ENCODE measurements around the gene GAREM1. TPM values are rescaled to one million over a fixed set of nuclear protein-coding genes. Genes with fewer than 3 reads are reported as not detected.
A peak's percentile ranks its signal among the peaks of the same experiment; 100 is the strongest.
"Not testable (repeated sequence)": the region's sequence is repeated elsewhere in the genome, so short reads cannot be mapped to it uniquely, and the experiment has no call there.

The GAREM1 gene
- not detected for total RNA-seq

DNA sequence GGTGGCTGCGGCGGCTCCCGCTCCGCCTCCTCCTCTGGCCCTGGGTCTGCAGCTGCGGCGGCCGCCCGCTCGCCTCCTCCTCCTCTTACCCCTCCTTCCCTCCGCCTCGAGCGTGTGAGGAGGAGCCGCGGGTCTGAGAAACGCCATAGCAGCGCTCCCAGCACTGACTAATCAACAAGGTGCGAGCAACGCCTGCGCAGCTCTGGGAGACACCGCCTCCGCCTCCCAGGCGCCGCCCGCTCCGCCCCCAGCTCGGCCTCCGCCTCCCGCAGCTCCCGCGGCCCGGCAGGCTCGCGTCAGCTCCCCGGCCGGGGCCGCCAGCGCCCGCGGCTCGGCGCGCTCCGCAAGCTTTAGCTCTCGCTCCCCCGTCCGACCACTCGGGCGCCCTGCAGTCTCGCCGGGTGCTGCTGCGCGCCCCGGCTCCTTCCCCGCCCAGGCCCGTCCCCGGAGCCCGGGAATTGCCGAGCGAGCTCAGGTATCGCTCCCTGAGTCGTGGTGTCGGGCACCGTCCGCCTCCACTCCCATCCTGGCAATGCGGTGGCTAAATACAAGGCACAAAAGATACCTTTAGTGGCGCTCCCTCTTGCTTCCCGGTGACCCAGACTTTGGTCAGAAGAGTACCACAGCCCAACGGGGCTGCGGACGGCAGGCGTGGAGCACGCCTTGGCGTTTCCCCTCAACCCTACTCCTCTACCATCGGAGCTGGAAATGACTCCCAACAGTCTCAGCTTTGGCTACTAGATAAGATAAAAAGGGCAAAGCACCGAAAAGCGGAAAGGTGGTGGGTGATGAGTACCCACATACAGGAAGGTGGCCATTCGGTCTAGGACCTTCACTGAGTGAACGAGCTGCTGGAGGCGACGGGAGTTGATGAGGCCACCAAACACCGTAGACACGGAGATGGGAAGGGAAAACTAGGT, at the start of gene GAREM1:
TSS of gene GAREM1 (minus strand) at position 169 of the 920 bp plus-strand sequence. CDS start 454 bp downstream, outside the sequence.
- H3K36me3 Mint-ChIP-seq, result no peaks in the 10 kb centered on the region
- H3K27ac Mint-ChIP-seq, result no peak within 1 kb of the TSS
- H3K27me3 Mint-ChIP-seq, result peaks cover 71% of the 10 kb centered on the region
- peaks cover 22% of the 10 kb centered on the region for H3K4me1 Mint-ChIP-seq
- peak within 1 kb of the TSS; percentile 70 for H3K4me3 Mint-ChIP-seq
- peak; percentile 85 for DNase-seq
- H3K9me3 Mint-ChIP-seq, result no peaks in the 10 kb centered on the region

DNA sequence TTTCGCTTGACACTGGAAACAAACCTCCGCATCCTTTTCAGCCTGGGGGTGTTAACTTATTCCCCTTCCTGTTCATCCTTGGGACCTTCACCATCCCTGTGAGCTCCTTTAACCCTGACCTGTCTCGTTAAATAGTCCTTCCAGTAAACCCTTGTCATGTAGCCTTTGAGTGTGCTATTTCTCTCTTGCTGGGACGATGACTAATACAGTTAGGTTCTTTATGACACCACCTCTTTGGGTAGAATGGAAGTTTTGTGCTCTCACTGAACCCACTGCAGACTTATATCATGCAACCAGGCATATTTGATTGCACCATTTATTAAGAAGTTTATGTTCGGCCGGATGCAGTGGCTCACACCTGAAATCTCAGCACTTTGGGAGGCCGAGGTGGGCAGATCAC, 40.5 kb upstream of the GAREM1 start:
- no peaks in the 10 kb centered on the region for H3K9me3 Mint-ChIP-seq
- H3K27ac Mint-ChIP-seq, result no peak overlapping the region
- H3K4me1 Mint-ChIP-seq, result no peaks in the 10 kb centered on the region
- no peak overlapping the region for H3K4me3 Mint-ChIP-seq
- peaks cover 11% of the 10 kb centered on the region for H3K27me3 Mint-ChIP-seq
- no peaks in the 10 kb centered on the region for H3K36me3 Mint-ChIP-seq
- no peak for DNase-seq

DNA sequence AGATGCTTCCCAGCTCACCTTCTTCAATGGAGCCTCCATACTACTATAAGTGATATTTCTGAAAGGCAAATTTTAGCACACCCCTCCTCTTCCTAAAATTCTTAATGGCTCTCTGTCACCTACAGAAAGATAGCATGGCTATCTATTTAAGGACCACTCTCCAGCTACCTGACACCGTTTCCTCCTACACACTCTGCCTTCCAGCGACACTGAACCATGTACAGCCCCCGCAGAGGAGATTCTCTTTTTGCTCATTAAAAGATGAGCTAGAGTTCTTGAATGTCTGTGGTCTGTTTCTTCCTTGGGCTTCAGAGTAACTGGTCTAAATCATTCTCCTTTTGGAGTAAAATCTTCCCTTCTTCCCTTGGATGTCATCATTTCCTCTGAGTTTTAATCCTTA, 38.4 kb upstream of the GAREM1 start:
- no peak overlapping the region for H3K27ac Mint-ChIP-seq
- no peak for DNase-seq
- H3K4me3 Mint-ChIP-seq, result no peak overlapping the region
- H3K4me1 Mint-ChIP-seq, result no peaks in the 10 kb centered on the region
- H3K27me3 Mint-ChIP-seq, result peaks cover 11% of the 10 kb centered on the region
- H3K36me3 Mint-ChIP-seq, result no peaks in the 10 kb centered on the region
- H3K9me3 Mint-ChIP-seq, result no peaks in the 10 kb centered on the region

DNA sequence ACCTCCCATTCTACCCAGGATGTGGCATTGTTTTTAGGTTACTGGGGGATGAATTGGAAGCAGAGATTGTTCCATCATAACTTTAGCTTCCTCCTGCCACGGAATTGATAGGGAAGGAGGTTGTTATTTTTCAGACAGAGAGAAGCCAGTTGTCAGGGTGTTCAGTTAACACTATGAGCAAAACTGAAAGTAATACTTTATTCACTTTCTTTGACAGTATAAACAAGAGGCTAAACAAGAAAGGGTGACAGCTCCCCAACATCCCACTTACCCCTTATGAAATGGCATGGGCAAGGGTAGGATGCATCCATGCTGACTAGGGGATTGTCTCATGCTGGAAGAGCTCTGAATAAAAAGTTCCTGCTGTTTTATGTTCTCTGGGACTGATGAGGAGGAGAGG, 36.4 kb upstream of the GAREM1 start:
- H3K9me3 Mint-ChIP-seq, result no peaks in the 10 kb centered on the region
- no peak for DNase-seq
- H3K4me1 Mint-ChIP-seq, result no peaks in the 10 kb centered on the region
- H3K27ac Mint-ChIP-seq, result no peak overlapping the region
- peaks cover 8% of the 10 kb centered on the region for H3K27me3 Mint-ChIP-seq
- no peaks in the 10 kb centered on the region for H3K36me3 Mint-ChIP-seq
- H3K4me3 Mint-ChIP-seq, result no peak overlapping the region

DNA sequence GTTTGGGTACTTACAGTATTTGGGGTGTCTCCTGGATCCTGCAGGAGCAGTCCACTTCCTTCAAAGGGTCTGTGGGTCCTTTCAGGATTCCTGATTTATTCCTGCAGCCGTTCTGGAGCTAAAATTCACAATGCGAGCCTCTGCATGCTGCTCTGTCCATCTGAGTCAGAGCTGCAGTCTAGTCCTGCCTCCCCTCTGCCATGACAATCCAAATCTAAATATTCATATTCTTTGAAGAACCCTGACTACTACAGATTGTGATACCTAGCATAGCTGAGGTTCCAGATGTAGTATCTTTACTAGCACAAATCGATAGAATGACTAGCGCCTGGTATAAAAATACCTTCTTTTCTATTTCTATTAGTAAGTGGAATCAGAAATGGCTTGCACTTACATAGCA, 31.3 kb upstream of the GAREM1 start:
- Mint-ChIP-seq H3K4me3 (no peak overlapping the region), H3K36me3 (no peaks in the 10 kb centered on the region), H3K27ac (no peak overlapping the region), H3K4me1 (no peaks in the 10 kb centered on the region), H3K27me3 (peaks cover 38% of the 10 kb centered on the region), H3K9me3 (no peaks in the 10 kb centered on the region)
- no peak for DNase-seq

DNA sequence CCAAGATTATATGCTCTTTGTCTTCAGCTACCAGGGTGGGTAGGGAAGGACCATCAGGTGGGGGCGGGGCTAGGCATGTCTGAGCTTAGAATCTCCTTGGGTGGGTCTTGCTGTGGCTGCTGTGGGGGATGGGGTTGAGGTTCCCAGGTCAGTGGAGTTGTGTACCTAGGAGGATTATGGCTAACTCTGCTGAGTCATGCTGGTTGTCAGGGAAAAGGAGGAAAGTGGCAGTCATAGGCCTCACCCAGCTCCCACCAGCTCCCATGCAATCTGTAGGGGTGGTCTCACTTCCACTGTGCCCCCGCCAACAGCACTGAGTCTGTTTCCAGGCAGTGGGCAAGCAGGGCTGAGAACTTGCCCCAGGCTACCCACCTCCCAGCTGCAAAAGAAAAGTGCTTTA, 30.6 kb upstream of the GAREM1 start:
- H3K9me3 Mint-ChIP-seq, DNase-seq, H3K36me3 Mint-ChIP-seq, H3K27ac Mint-ChIP-seq, H3K4me1 Mint-ChIP-seq, H3K4me3 Mint-ChIP-seq: not testable (repeated sequence)
- H3K27me3 Mint-ChIP-seq, result peaks cover 45% of the 10 kb centered on the region

DNA sequence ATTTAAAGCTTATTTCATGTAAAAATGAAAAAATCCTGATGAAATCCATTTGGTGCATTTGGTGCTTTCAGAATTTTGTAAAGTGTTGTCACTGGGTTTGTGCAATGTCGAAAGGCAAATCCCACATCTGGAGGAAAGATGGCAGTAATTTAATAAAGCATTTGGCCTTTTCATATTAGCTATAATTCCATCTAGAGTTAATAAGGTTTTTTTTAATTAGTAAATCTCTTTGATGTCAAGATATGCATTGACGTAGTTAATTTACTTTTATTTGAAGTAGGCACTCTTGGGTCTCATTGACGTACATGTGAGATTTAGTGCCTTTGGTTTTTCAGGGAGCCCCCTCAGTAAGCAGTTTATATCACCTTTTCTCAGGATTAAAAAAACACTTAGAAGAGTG, 12.3 kb upstream of the GAREM1 start:
- Mint-ChIP-seq H3K4me3 (no peak overlapping the region), H3K27ac (no peak overlapping the region), H3K36me3 (no peaks in the 10 kb centered on the region), H3K4me1 (no peaks in the 10 kb centered on the region), H3K27me3 (peaks cover 42% of the 10 kb centered on the region), H3K9me3 (no peaks in the 10 kb centered on the region)
- no peak for DNase-seq

DNA sequence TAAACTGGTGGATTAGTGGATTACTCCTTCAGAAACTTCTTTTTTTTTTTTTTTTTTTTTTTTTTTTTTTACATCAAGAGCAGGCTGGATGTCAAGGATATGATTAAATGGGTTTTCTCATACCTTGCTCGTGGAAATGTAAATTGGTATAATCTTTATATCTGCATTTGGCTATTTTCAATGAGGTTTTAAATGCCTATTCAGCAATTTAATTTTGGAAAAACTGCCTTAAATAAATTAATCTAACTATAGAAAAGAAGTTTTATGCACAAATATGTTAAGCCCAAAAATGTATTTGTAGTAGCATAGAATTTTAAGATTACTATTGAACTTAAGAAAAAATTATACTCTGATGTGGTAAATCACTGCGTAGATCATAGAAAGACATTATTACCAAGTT, 11.4 kb upstream of the GAREM1 start:
- H3K36me3 Mint-ChIP-seq, result no peaks in the 10 kb centered on the region
- DNase-seq, result no peak
- no peaks in the 10 kb centered on the region for H3K9me3 Mint-ChIP-seq
- no peaks in the 10 kb centered on the region for H3K4me1 Mint-ChIP-seq
- no peak overlapping the region for H3K27ac Mint-ChIP-seq
- H3K27me3 Mint-ChIP-seq, result peaks cover 41% of the 10 kb centered on the region
- H3K4me3 Mint-ChIP-seq, result no peak overlapping the region

DNA sequence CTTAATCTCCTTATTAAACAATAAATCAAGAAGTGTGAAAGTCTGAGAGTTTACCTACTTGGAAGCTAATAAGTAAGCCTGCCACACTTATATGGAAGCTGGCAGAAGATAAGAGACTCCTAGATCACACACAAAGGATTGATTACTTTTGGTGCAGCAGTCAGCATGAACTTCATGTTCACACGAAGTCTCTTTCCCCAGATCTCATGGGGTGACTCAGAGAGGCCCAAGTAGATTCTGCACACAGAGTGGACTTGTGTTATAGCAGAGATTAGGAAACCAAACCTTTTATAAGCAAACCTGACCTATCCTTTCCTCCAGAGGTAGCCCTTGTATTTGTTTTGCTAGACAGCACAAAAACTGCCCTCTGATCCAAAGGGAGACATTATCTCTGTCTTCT, 9.9 kb upstream of the GAREM1 start:
- no peaks in the 10 kb centered on the region for H3K9me3 Mint-ChIP-seq
- no peaks in the 10 kb centered on the region for H3K4me1 Mint-ChIP-seq
- H3K36me3 Mint-ChIP-seq, result no peaks in the 10 kb centered on the region
- no peak for DNase-seq
- H3K27ac Mint-ChIP-seq, result no peak overlapping the region
- no peak overlapping the region for H3K4me3 Mint-ChIP-seq
- peaks cover 39% of the 10 kb centered on the region for H3K27me3 Mint-ChIP-seq

DNA sequence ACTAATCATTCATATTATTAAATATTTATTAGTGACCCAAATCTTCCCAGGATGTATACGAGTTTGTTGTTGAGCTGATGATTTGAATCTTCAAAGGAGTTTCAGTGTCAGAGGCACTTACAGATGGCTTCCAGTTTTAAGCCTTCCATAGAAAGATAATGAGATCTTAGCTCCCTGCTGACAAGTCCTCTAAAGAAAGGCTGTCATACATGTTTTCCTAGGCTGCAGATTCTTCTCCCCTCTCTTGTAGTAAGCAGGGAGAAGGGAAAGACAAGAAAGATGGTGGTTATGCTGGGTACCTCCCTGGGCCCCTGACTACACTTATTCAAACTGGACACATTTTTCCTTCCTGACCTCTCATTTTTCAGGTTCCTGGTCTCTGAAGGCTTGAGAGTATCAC, 8.1 kb upstream of the GAREM1 start:
- Mint-ChIP-seq H3K36me3 (no peaks in the 10 kb centered on the region), H3K27me3 (peaks cover 35% of the 10 kb centered on the region), H3K9me3 (no peaks in the 10 kb centered on the region), H3K4me3 (no peak overlapping the region), H3K4me1 (no peaks in the 10 kb centered on the region), H3K27ac (no peak overlapping the region)
- DNase-seq, result no peak

DNA sequence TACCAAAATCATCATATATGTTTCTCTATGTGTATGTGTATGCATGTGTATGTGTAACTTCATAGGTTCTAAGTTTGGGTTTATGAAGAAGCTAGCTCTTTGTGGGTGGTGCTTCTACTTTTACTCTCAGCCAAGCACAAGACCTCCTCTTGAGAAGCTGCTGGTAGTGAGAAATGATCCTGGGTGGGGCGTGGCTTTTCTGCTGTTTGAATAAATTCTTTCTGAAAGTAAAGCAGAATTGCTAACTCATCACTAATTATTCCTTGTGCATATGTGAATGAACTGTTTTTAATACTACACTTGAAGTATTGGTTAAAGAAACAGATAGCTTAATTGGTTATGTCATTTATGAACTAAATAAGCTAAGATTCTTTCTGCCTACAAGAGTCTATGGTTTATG, 7.6 kb upstream of the GAREM1 start:
- no peak for DNase-seq
- H3K4me1 Mint-ChIP-seq, result no peaks in the 10 kb centered on the region
- no peaks in the 10 kb centered on the region for H3K9me3 Mint-ChIP-seq
- H3K36me3 Mint-ChIP-seq, result no peaks in the 10 kb centered on the region
- no peak overlapping the region for H3K27ac Mint-ChIP-seq
- peaks cover 35% of the 10 kb centered on the region for H3K27me3 Mint-ChIP-seq
- no peak overlapping the region for H3K4me3 Mint-ChIP-seq

DNA sequence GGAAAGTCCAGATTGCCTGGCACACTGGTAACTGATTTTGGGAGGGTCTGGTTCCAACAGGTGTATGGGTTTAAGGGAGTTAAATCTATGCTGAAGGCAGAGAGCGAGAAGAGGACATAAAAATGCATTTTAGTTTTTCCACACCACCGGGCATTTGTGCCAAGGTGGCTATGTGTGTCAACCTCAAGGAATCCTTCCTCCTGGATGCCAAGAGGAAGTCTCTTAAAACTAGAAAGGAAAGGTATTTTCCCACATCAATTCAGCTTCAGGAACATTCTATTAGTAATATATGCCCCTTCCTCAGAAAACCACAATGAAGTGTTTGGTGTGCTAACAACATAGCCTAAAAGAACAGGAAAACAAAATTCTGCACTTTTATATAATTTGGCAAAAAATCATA, 5.4 kb upstream of the GAREM1 start:
- Mint-ChIP-seq H3K27me3 (peaks cover 51% of the 10 kb centered on the region), H3K4me3 (no peak overlapping the region)
- no peak for DNase-seq

DNA sequence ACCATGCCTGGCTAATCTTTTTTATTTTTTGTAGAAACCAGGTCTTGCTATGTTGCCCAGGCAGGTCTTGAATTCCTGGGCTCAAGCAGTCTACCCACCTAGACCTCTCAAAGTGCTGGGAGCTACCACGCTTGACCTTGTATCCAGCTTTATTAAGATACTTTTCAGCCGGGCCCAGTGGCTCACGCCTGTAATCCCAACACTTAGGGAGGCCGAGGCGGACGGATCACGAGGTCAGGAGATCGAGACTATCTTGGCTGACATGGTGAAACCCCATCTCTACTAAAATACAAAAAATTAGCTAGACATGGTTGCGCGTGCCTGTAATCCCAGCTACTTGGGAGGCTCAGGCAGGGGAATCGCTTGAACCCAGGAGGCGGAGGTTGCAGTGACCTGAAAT, 4.4 kb upstream of the GAREM1 start:
- not testable (repeated sequence) for H3K27ac Mint-ChIP-seq, H3K9me3 Mint-ChIP-seq, H3K4me3 Mint-ChIP-seq, DNase-seq, H3K4me1 Mint-ChIP-seq, H3K36me3 Mint-ChIP-seq
- H3K27me3 Mint-ChIP-seq, result peaks cover 47% of the 10 kb centered on the region

More for the DNA sequence above, 5.4 kb upstream of the GAREM1 start:
- H3K9me3 Mint-ChIP-seq, result no peaks in the 10 kb centered on the region
- no peak overlapping the region for H3K27ac Mint-ChIP-seq
- H3K36me3 Mint-ChIP-seq, result no peaks in the 10 kb centered on the region
- H3K4me1 Mint-ChIP-seq, result peaks cover 5% of the 10 kb centered on the region

DNA sequence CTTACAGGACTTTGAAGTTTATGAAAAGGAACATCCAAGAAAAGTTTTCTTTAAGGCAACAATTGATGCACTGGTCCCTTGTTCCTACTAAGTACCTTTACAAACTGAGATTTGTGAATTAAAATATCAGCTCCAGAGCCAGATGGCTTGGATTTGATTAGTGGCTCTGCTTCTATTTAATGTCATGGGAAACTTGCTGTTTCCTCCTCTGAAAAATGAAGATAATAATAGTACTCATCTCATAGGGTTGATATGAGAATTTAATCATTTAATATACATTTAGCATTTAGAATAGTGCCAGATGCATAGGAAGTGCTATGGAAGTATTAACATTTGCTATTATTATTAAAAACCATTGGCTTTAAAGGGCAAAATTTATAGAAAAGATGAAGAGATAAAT, 2.6 kb upstream of the GAREM1 start:
- no peak overlapping the region for H3K4me3 Mint-ChIP-seq
- peaks cover 61% of the 10 kb centered on the region for H3K27me3 Mint-ChIP-seq
- no peak for DNase-seq
- H3K36me3 Mint-ChIP-seq, result no peaks in the 10 kb centered on the region
- no peaks in the 10 kb centered on the region for H3K9me3 Mint-ChIP-seq
- peaks cover 19% of the 10 kb centered on the region for H3K4me1 Mint-ChIP-seq
- no peak overlapping the region for H3K27ac Mint-ChIP-seq

DNA sequence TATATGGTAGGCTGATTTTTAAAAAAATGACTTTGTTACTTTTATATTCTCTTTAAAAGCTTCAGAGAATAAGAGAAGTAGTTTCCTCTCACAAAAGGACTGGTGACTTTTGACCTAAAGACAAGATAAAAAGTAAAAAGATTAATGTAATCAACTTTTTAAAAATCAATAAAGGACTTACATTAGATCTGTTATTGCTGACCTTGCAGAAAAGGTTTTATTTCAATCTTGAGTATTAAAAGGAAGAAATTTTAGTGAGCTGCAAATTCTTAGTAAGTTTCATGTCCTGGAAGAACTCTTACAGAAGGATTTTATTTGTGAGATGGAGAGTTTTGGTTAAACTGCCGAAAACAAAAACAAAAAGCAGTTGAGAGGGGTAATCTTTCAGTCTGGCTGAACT, 2.2 kb upstream of the GAREM1 start:
- H3K4me1 Mint-ChIP-seq, result peaks cover 22% of the 10 kb centered on the region
- no peak overlapping the region for H3K27ac Mint-ChIP-seq
- H3K9me3 Mint-ChIP-seq, result no peaks in the 10 kb centered on the region
- H3K4me3 Mint-ChIP-seq, result no peak overlapping the region
- H3K27me3 Mint-ChIP-seq, result peaks cover 66% of the 10 kb centered on the region
- H3K36me3 Mint-ChIP-seq, result no peaks in the 10 kb centered on the region
- DNase-seq, result no peak

DNA sequence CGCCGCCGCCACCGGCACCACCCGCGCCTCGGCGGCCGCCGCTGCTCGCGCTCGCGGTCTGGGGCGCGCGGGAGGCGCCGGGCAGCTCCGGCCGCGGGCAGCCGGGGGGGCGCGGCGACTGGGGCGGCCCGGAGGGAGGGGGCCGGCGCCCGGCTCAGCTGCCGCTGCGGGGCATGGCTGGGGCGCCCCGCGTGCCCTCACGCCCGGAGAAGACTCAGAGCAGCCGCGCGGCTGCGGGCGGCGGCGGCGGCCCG, 295 bp downstream of the GAREM1 start:
- no peak overlapping the region for H3K4me3 Mint-ChIP-seq
- H3K4me1 Mint-ChIP-seq, result peaks cover 22% of the 10 kb centered on the region
- H3K36me3 Mint-ChIP-seq, result no peaks in the 10 kb centered on the region
- DNase-seq, result no peak
- H3K27me3 Mint-ChIP-seq, result peaks cover 74% of the 10 kb centered on the region
- no peaks in the 10 kb centered on the region for H3K9me3 Mint-ChIP-seq
- no peak overlapping the region for H3K27ac Mint-ChIP-seq

Data from activated naive CD8-positive, alpha-beta T cell treated with anti-CD3 and anti-CD28 coated beads for 36 hours (primary cell).